Right lobe of liver (tissue), 4 donors: ENCODE data around the gene SLC15A3.

Experiments used
- CTCF ChIP-seq, 4 donors: fragments of 200-600 bp in 3 of 4; fragments of 450-650 bp in 1 of 4; IDR thresholded peaks; one replicate each; pipeline versions ENCODE4 v1.5.1 to v1.8.0; 2016 to 2022; ENCODE audit warnings: antibody characterized with exemption in 4 of 4, mild to moderate bottlenecking in 2 of 4
- POLR2A ChIP-seq: fragments of 450-650 bp; IDR thresholded peaks from one replicate; pipeline ENCODE4 v1.6.1; 2017; ENCODE audit warnings: antibody characterized with exemption, mild to moderate bottlenecking
- donor health status: DM: no; HTN: no; CAD: no.
- donor health status: DM: no; HTN: no; CAD: no.
- donor health status: DM: no; HTN: yes; CAD: no.

GRCh38 chr11:60951606-60951903 is 421 bp downstream of the SLC15A3 start:
- TF ChIP-seq CTCF (IDR thresholded peaks at IDR 0.05) (no peak), POLR2A (no peak)
